Body of pancreas (tissue), 4 donors: ENCODE data around the gene FILIP1L.

ENCODE experiments used
- CTCF ChIP-seq, 7 experiments: fragments of 450-650 bp in 4 of 7; fragments of 200-600 bp in 3 of 7; sonication (generic) in 3 of 7; IDR thresholded peaks; one replicate each; pipeline ENCODE4 v1.5.1; 2016 to 2019; ENCODE audit warnings: antibody characterized with exemption in 7 of 7
- POLR2A ChIP-seq, 3 donors: fragments of 450-650 bp; IDR thresholded peaks; one replicate each; pipeline ENCODE4 v1.6.1; 2016; ENCODE audit warnings: antibody characterized with exemption in 3 of 3, mild to moderate bottlenecking in 2 of 3

GRCh38 chr3:100002599-100003350 lies 111.5 kb downstream of the FILIP1L start:
- TF ChIP-seq CTCF (IDR thresholded peaks at IDR 0.05) (no peak), POLR2A (IDR thresholded peaks at IDR 0.05) (no peak)
